Trophoblast cell (in vitro differentiated cells and primary cell): ENCODE results near the gene BNC2.

Experiments
- DNase-seq, 2 donors: peaks; one replicate each; pipeline ENCODE4 v3.0.0-alpha.2; 2016
- H2AFZ ChIP-seq: 2 replicates; pipeline ENCODE4 v1.6.1; 2013; ENCODE audit warnings: low read length, moderate library complexity, mild to moderate bottlenecking; ENCODE audit not compliant: insufficient read depth, poor library complexity
- H2AK5ac ChIP-seq: 2 replicates; pipeline ENCODE4 v1.6.1; 2013; ENCODE audit warnings: mild to moderate bottlenecking, low read length
- H2BK120ac ChIP-seq: 2 replicates; pipeline ENCODE4 v1.6.1; 2013; ENCODE audit warnings: low read length, mild to moderate bottlenecking, moderate library complexity; ENCODE audit not compliant: insufficient read depth, poor library complexity
- H2BK12ac ChIP-seq: 2 replicates; pipeline ENCODE4 v1.6.1; 2013; ENCODE audit warnings: mild to moderate bottlenecking, low read length, moderate library complexity
- H2BK5ac ChIP-seq: 2 replicates; pipeline ENCODE4 v1.6.1; 2013; ENCODE audit warnings: low read length, low read depth, moderate library complexity, mild to moderate bottlenecking; ENCODE audit not compliant: poor library complexity
- H3K14ac ChIP-seq: 2 replicates; pipeline ENCODE4 v1.6.1; 2013; ENCODE audit warnings: mild to moderate bottlenecking, low read length
- H3K18ac ChIP-seq: 2 replicates; pipeline ENCODE4 v1.6.1; 2013; ENCODE audit warnings: mild to moderate bottlenecking, low read length
- H3K23ac ChIP-seq: 2 replicates; pipeline ENCODE4 v1.6.1; 2013; ENCODE audit warnings: low read length
- H3K27ac ChIP-seq: 2 replicates; pipeline ENCODE4 v1.5.1; 2013; ENCODE audit warnings: low read depth, mild to moderate bottlenecking, inconsistent platforms, low read length, moderate library complexity
- H3K27me3 ChIP-seq: 2 replicates; pipeline ENCODE4 v1.6.1; 2013; ENCODE audit warnings: inconsistent platforms, mild to moderate bottlenecking, low read length, moderate library complexity; ENCODE audit not compliant: insufficient read depth
- H3K36me3 ChIP-seq, 2 experiments: 1 replicate in 1 of 2; 2 replicates in 1 of 2; pipeline ENCODE4 v1.6.1; 2013; ENCODE audit warnings: low read length in 2 of 2, mild to moderate bottlenecking in 2 of 2, moderate library complexity in 1 of 2; ENCODE audit not compliant: insufficient read depth in 2 of 2, control insufficient read depth in 1 of 2
- H3K4ac ChIP-seq: 2 replicates; pipeline ENCODE4 v1.6.1; 2013; ENCODE audit warnings: low read depth, mild to moderate bottlenecking, low read length, moderate library complexity
- H3K4me1 ChIP-seq, 2 experiments: 1 replicate in 1 of 2; 2 replicates in 1 of 2; pipeline ENCODE4 v1.6.1; 2013; ENCODE audit warnings: low read length in 2 of 2, mild to moderate bottlenecking in 2 of 2, moderate library complexity in 1 of 2; ENCODE audit not compliant: insufficient read depth in 2 of 2, control insufficient read depth in 1 of 2
- H3K4me2 ChIP-seq: 2 replicates; pipeline ENCODE4 v1.6.1; 2013; ENCODE audit warnings: inconsistent platforms, mild to moderate bottlenecking, low read length, moderate library complexity
- H3K4me3 ChIP-seq: 2 replicates; pipeline ENCODE4 v1.5.1; 2013; ENCODE audit warnings: mild to moderate bottlenecking, low read depth, low read length, inconsistent platforms
- H3K79me1 ChIP-seq: one replicate; pipeline ENCODE4 v1.6.1; 2013; ENCODE audit warnings: low read length
- H3K79me2 ChIP-seq: 2 replicates; pipeline ENCODE4 v1.6.1; 2013; ENCODE audit warnings: low read length, mild to moderate bottlenecking; ENCODE audit not compliant: control insufficient read depth, insufficient read depth, poor library complexity
- H3K9ac ChIP-seq: 2 replicates; pipeline ENCODE4 v1.6.1; 2013; ENCODE audit warnings: mild to moderate bottlenecking, low read length
- H3K9me3 ChIP-seq: 2 replicates; pipeline ENCODE4 v1.6.1; 2013; ENCODE audit warnings: low read depth, mild to moderate bottlenecking, control low read depth, inconsistent platforms, low read length; ENCODE audit not compliant: insufficient read depth
- H4K12ac ChIP-seq: 2 replicates; pipeline ENCODE4 v1.6.1; 2013; ENCODE audit warnings: low read depth, mild to moderate bottlenecking, low read length, moderate library complexity
- H4K8ac ChIP-seq: 2 replicates; pipeline ENCODE4 v1.6.1; 2013; ENCODE audit warnings: low read depth, mild to moderate bottlenecking, low read length, moderate library complexity
- H4K91ac ChIP-seq: one replicate; pipeline ENCODE4 v1.6.1; 2013; ENCODE audit warnings: low read depth, mild to moderate bottlenecking, low read length, moderate library complexity
- WGBS: extraction: QIAGEN DNeasy Blood & Tissue Kit; methylation state at CpG from one replicate; pipeline ENCODE4 v1.1.7; 2013; ENCODE audit warnings: missing lambda C conversion rate; ENCODE audit not compliant: insufficient read length, insufficient coverage; ENCODE audit errors: extremely low coverage; 5-methylcytosine and 5-hydroxymethylcytosine counted together

Gene BNC2

GRCh38 chr9:16787724-16788123 lies 82.7 kb downstream of the BNC2 start:
- Histone ChIP-seq H3K9ac (no peak overlapping the region), H3K18ac (no peak overlapping the region), H3K4me3 (no peak overlapping the region), H2AFZ (no peak overlapping the region), H3K4ac (no peak overlapping the region), H3K27ac (no peak overlapping the region), H3K36me3 (no peaks in the 10 kb centered on the region), H2BK12ac (no peak overlapping the region), H3K23ac (no peak overlapping the region), H3K9me3 (no peaks in the 10 kb centered on the region), H3K79me1 (no peaks in the 10 kb centered on the region), H3K14ac (no peak overlapping the region), H3K4me2 (no peak overlapping the region), H4K12ac (no peak overlapping the region), H3K4me1 (peaks cover 3 to 6% of the 10 kb centered on the region in 2 experiments), H4K91ac (no peak overlapping the region), H2BK120ac (no peak overlapping the region), H2AK5ac (no peak overlapping the region), H3K27me3 (no peaks in the 10 kb centered on the region), H3K79me2 (no peaks in the 10 kb centered on the region), H4K8ac (no peak overlapping the region), H2BK5ac (no peak overlapping the region)
- DNase-seq, result no peak
- WGBS, result no CpG with 5 or more reads among the region's 6 CpGs

- no peak for DNase-seq
- WGBS, result no CpG with 5 or more reads among the region's 2 CpGs
- Histone ChIP-seq H3K79me1 (no peaks in the 10 kb centered on the region), H2AK5ac (no peak overlapping the region), H3K4me2 (no peak overlapping the region), H3K18ac (no peak overlapping the region), H3K27me3 (no peaks in the 10 kb centered on the region), H4K8ac (no peak overlapping the region), H3K23ac (no peak overlapping the region), H3K4me1 (peaks cover 3 to 6% of the 10 kb centered on the region in 2 experiments), H2BK5ac (no peak overlapping the region), H2BK120ac (no peak overlapping the region), H3K27ac (no peak overlapping the region), H3K9ac (no peak overlapping the region), H3K9me3 (no peaks in the 10 kb centered on the region), H3K4me3 (no peak overlapping the region), H3K14ac (no peak overlapping the region), H3K36me3 (peaks cover 0 to 3% of the 10 kb centered on the region in 2 experiments), H3K4ac (no peak overlapping the region), H4K12ac (no peak overlapping the region), H4K91ac (no peak overlapping the region), H2AFZ (no peak overlapping the region), H3K79me2 (no peaks in the 10 kb centered on the region), H2BK12ac (no peak overlapping the region)
Observed at GRCh38 chr9:16784002-16784401, 86.5 kb downstream of the BNC2 start.

GRCh38 chr9:16782490-16782889 lies 88.0 kb downstream of the BNC2 start:
- WGBS, result no CpG with 5 or more reads among the region's 3 CpGs

DNA sequence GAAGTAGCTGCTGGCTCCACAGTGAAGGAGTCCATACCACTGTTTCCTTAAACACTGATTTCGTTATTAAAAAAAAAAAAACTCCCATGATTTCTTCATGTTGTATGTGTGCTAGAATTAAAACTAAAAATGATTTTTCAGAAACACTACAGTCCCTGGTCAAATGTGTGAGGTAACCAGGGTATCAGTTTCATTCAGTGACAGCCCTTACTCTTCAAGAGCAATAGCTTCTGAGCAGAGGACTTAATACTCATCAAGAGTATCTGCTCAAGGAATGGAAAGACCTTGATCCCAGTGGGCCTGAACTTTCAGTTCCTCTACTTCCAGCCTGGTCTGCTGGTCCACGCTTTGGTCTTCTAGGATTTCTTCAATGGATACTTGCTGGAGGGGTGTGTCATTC lies 95.1 kb downstream of the BNC2 start:
- H4K91ac ChIP-seq, result no peak overlapping the region
- no peak overlapping the region for H4K12ac ChIP-seq
- no peak for DNase-seq
- H3K18ac ChIP-seq, result no peak overlapping the region
- H3K4ac ChIP-seq, result no peak overlapping the region
- H2BK12ac ChIP-seq, result no peak overlapping the region
- no CpG with 5 or more reads among the region's 2 CpGs for WGBS
- no peaks in the 10 kb centered on the region for H3K4me1 ChIP-seq
- H3K27me3 ChIP-seq, result no peaks in the 10 kb centered on the region
- H3K79me2 ChIP-seq, result no peaks in the 10 kb centered on the region
- H2AFZ ChIP-seq, result no peak overlapping the region
- H3K79me1 ChIP-seq, result no peaks in the 10 kb centered on the region
- H2BK5ac ChIP-seq, result no peak overlapping the region
- H3K4me2 ChIP-seq, result no peak overlapping the region
- H4K8ac ChIP-seq, result no peak overlapping the region
- H2BK120ac ChIP-seq, result no peak overlapping the region
- no peak overlapping the region for H3K4me3 ChIP-seq
- no peak overlapping the region for H3K27ac ChIP-seq
- H3K9me3 ChIP-seq, result no peaks in the 10 kb centered on the region
- peaks cover 2 to 3% of the 10 kb centered on the region in 2 experiments for H3K36me3 ChIP-seq
- H3K14ac ChIP-seq, result no peak overlapping the region
- no peak overlapping the region for H3K23ac ChIP-seq
- no peak overlapping the region for H2AK5ac ChIP-seq
- no peak overlapping the region for H3K9ac ChIP-seq

More at GRCh38 chr9:16782490-16782889, 88.0 kb downstream of the BNC2 start:
- DNase-seq, result no peak
- H3K23ac ChIP-seq, result no peak overlapping the region
- H3K4ac ChIP-seq, result no peak overlapping the region
- H2BK120ac ChIP-seq, result no peak overlapping the region
- no peak overlapping the region for H3K4me3 ChIP-seq
- H4K91ac ChIP-seq, result no peak overlapping the region
- H3K9me3 ChIP-seq, result no peaks in the 10 kb centered on the region
- H3K27me3 ChIP-seq, result no peaks in the 10 kb centered on the region
- H3K4me1 ChIP-seq, result peaks cover 3 to 6% of the 10 kb centered on the region in 2 experiments
- no peak overlapping the region for H3K18ac ChIP-seq
- peaks cover 0 to 3% of the 10 kb centered on the region in 2 experiments for H3K36me3 ChIP-seq
- H3K14ac ChIP-seq, result no peak overlapping the region
- H3K27ac ChIP-seq, result no peak overlapping the region
- H3K79me1 ChIP-seq, result no peaks in the 10 kb centered on the region
- H2BK5ac ChIP-seq, result no peak overlapping the region
- H4K8ac ChIP-seq, result no peak overlapping the region
- H2AFZ ChIP-seq, result no peak overlapping the region
- H3K9ac ChIP-seq, result no peak overlapping the region
- no peaks in the 10 kb centered on the region for H3K79me2 ChIP-seq
- H4K12ac ChIP-seq, result no peak overlapping the region
- H2BK12ac ChIP-seq, result no peak overlapping the region
- no peak overlapping the region for H2AK5ac ChIP-seq
- H3K4me2 ChIP-seq, result no peak overlapping the region
